ENCODE data around the gene CSNK2A2. TPM values are rescaled to one million over a fixed set of nuclear protein-coding genes. Genes with fewer than 3 reads are reported as not detected.

Gene CSNK2A2
- total RNA-seq, 1 experiment from 2014 or later, result 56.4 TPM

DNA sequence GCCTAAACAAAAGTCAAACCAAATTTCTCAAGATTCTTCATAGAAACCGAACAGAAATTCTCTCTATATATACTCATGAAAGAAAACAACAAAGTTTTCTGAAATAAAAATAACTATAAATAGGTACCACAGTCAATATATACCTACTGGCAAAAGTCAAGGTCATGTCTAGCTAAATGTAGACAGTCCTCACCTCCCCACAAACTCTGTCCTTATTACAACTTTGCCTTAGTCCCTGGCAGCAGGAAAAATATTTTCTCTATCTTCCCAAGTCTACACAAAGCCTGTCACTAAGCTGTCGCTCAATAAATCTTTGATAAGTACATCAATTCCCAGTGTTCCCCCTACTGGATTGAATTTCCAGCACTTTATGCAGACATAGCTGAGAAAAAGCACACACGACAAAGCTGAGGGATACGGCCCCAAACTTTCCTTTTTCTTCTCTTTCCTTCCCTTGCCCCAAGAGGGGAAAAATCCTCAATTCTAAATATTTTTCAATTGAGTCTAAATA, 71.4 kb downstream of the CSNK2A2 start:
- Histone ChIP-seq H3K9ac (ENCODE audit: low read length) (peak overlapping the region; percentile 99), H3K4me3 (ENCODE audit: low read length) (peak overlapping the region; percentile 97), H4K20me1 (ENCODE audit: insufficient read depth, low read depth, low read length) (peaks cover 42% of the 10 kb centered on the region), H3K9me3 (ENCODE audit: low read length) (no peaks in the 10 kb centered on the region), H3K4me2 (ENCODE audit: low read depth, low read length, poor library complexity, severe bottlenecking) (peak overlapping the region; percentile 95), H3K27ac (ENCODE audit: low read length) (no peak overlapping the region), H2AFZ (ENCODE audit: low read length) (no peak overlapping the region), H3K36me3 (ENCODE audit: insufficient read depth, low read length) (no peaks in the 10 kb centered on the region), H3K4me1 (ENCODE audit: low read length) (peaks cover 64% of the 10 kb centered on the region), H3K9me2 (replicated peaks; ENCODE audit: insufficient read depth, low read length) (no peaks in the 10 kb centered on the region), H3K27me3 (ENCODE audit: low read length) (no peaks in the 10 kb centered on the region), H3K79me2 (ENCODE audit: low read length) (peaks cover 71% of the 10 kb centered on the region)
- no peak for DNase-seq

DNA sequence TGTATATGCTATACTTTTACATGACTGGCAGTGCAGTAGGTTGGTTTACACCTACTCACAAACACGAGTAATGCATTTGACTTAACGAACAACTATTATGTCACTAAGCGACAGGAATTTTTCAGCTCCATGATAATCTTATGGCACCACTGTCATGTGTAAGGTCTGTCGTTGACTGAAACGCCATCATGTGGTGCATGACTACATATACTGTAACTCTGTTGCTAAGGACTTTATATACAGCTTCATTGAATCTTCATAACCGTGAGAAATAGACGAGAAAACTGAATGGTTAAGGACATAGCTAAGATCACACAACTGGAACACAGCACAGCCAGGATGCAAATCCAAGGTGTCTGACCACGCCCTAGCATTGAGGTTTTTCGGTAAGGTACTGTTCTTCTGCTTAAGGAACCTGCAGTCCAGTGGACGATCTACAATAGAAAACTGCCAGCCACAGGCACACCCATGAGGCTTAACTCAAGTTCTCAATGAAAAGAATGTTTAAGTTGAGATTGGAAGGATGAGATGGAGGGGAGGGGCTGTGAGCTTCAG, 72.0 kb downstream of the CSNK2A2 start:
- no peaks in the 10 kb centered on the region for H3K9me3 ChIP-seq (ENCODE audit: low read length)
- peak overlapping the region; percentile 97; the same call in 1 of the 2 replicates for H3K4me3 ChIP-seq (ENCODE audit: low read length)
- no peak overlapping the region for H3K27ac ChIP-seq (ENCODE audit: low read length)
- H3K36me3 ChIP-seq (ENCODE audit: insufficient read depth, low read length), result no peaks in the 10 kb centered on the region
- H3K9ac ChIP-seq (ENCODE audit: low read length), result no peak overlapping the region
- H3K27me3 ChIP-seq (ENCODE audit: low read length), result no peaks in the 10 kb centered on the region
- peaks cover 71% of the 10 kb centered on the region for H3K4me1 ChIP-seq (ENCODE audit: low read length)
- peak; percentile 62 for DNase-seq
- no peaks in the 10 kb centered on the region for H3K9me2 ChIP-seq (replicated peaks; ENCODE audit: insufficient read depth, low read length)
- H2AFZ ChIP-seq (ENCODE audit: low read length), result no peak overlapping the region
- H3K4me2 ChIP-seq (ENCODE audit: low read depth, low read length, poor library complexity, severe bottlenecking), result peak overlapping the region; percentile 95
- peaks cover 77% of the 10 kb centered on the region for H3K79me2 ChIP-seq (ENCODE audit: low read length)
- peaks cover 48% of the 10 kb centered on the region for H4K20me1 ChIP-seq (ENCODE audit: insufficient read depth, low read depth, low read length)

DNA sequence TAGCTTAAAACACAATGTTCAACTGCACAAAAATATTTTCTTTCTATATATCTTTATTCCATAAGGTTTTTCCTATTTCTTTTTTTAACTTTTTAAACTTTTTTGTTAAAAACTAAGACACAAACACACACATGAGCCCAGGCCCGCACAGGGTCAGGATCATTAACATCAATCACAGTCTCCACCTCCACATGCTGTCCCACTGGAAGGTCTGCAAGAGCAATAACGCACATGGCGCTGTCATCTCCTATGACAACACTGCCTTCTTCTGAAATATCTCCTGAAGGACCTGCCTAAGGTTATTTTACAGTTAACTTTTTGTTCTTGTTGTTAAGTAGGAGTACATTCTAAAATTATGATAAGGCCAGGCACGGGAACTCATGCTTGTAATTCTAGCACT, 72.9 kb downstream of the CSNK2A2 start:
- Histone ChIP-seq H3K27me3 (ENCODE audit: low read length) (no peaks in the 10 kb centered on the region), H3K4me1 (ENCODE audit: low read length) (peaks cover 79% of the 10 kb centered on the region), H3K27ac (ENCODE audit: low read length) (no peak overlapping the region), H2AFZ (ENCODE audit: low read length) (no peak overlapping the region), H3K9ac (ENCODE audit: low read length) (no peak overlapping the region), H3K9me3 (ENCODE audit: low read length) (no peaks in the 10 kb centered on the region), H3K36me3 (ENCODE audit: insufficient read depth, low read length) (no peaks in the 10 kb centered on the region), H3K4me3 (ENCODE audit: low read length) (no peak overlapping the region), H3K4me2 (ENCODE audit: low read depth, low read length, poor library complexity, severe bottlenecking) (peak overlapping the region; percentile 95), H3K9me2 (replicated peaks; ENCODE audit: insufficient read depth, low read length) (no peaks in the 10 kb centered on the region), H3K79me2 (ENCODE audit: low read length) (peaks cover 85% of the 10 kb centered on the region), H4K20me1 (ENCODE audit: insufficient read depth, low read depth, low read length) (peaks cover 56% of the 10 kb centered on the region)
- DNase-seq, result no peak

DNA sequence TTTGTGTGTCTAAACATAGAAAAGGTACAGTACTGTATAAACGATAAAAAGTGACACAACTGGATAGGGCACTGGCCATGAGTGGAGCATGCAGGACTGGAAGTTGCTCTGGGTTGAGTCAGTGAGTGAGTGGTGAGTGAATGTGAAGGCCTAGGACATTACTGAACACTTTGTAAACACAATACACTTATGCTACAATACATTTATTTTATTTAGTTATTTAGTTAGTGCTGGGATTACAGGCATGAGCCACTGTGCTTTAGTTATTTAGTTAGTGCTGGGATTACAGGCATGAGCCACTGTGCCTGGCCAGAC, 73.3 kb downstream of the CSNK2A2 start:
- H3K4me2 ChIP-seq (ENCODE audit: low read depth, low read length, poor library complexity, severe bottlenecking), result peak overlapping the region; percentile 14
- no peak for DNase-seq
- H3K4me1 ChIP-seq (ENCODE audit: low read length), result peaks cover 74% of the 10 kb centered on the region
- peaks cover 90% of the 10 kb centered on the region for H3K79me2 ChIP-seq (ENCODE audit: low read length)
- H3K4me3 ChIP-seq (ENCODE audit: low read length), result no peak overlapping the region
- H3K27me3 ChIP-seq (ENCODE audit: low read length), result no peaks in the 10 kb centered on the region
- no peaks in the 10 kb centered on the region for H3K9me2 ChIP-seq (replicated peaks; ENCODE audit: insufficient read depth, low read length)
- no peak overlapping the region for H2AFZ ChIP-seq (ENCODE audit: low read length)
- peak overlapping the region; percentile 8; the same call in 1 of the 2 replicates for H3K9ac ChIP-seq (ENCODE audit: low read length)
- H3K9me3 ChIP-seq (ENCODE audit: low read length), result no peaks in the 10 kb centered on the region
- peaks cover 59% of the 10 kb centered on the region for H4K20me1 ChIP-seq (ENCODE audit: insufficient read depth, low read depth, low read length)
- H3K36me3 ChIP-seq (ENCODE audit: insufficient read depth, low read length), result no peaks in the 10 kb centered on the region
- peak overlapping the region; percentile 48 for H3K27ac ChIP-seq (ENCODE audit: low read length)

DNA sequence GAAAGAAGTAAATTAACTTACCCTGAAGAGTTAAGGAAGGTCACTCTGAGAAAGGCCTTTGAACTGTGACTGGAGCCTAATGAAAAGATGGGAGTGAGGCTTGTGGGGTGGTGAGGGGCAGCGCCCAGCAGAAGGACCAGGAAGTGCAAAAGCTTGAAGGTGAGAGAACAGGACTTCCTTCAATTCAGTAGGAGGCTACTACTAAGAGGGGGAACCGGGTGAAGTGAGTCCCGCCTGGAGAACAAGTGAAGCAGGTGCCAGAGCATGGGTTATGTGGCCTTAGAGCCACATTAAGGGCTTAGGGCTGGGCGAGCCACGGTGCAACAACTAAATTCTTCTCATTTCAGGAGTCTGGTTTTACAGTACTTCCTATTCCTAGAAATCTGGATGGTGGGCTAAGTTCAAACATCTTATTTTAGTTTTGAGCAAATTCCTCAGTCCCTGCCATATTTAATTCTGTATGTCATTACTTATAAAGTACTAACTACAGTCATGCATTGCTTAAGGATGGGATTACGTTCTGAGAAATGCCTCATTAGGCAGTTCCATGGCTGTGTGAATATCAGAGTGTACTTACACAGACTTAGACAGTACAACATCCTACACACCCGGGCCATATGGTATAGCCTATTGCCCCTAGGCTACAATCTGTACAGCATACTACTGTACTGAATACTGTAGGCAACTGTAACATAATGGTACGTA, 73.9 kb downstream of the CSNK2A2 start:
- DNase-seq, result no peak
- no peaks in the 10 kb centered on the region for H3K9me2 ChIP-seq (replicated peaks; ENCODE audit: insufficient read depth, low read length)
- H3K4me3 ChIP-seq (ENCODE audit: low read length), result no peak overlapping the region
- peak overlapping the region; percentile 14 for H3K4me2 ChIP-seq (ENCODE audit: low read depth, low read length, poor library complexity, severe bottlenecking)
- peaks cover 95% of the 10 kb centered on the region for H3K79me2 ChIP-seq (ENCODE audit: low read length)
- H4K20me1 ChIP-seq (ENCODE audit: insufficient read depth, low read depth, low read length), result peaks cover 64% of the 10 kb centered on the region
- peak overlapping the region; percentile 8; the same call in 1 of the 2 replicates for H3K9ac ChIP-seq (ENCODE audit: low read length)
- H3K4me1 ChIP-seq (ENCODE audit: low read length), result peaks cover 74% of the 10 kb centered on the region
- no peaks in the 10 kb centered on the region for H3K36me3 ChIP-seq (ENCODE audit: insufficient read depth, low read length)
- no peaks in the 10 kb centered on the region for H3K27me3 ChIP-seq (ENCODE audit: low read length)
- no peak overlapping the region for H2AFZ ChIP-seq (ENCODE audit: low read length)
- H3K9me3 ChIP-seq (ENCODE audit: low read length), result no peaks in the 10 kb centered on the region
- peak overlapping the region; percentile 48 for H3K27ac ChIP-seq (ENCODE audit: low read length)

DNA sequence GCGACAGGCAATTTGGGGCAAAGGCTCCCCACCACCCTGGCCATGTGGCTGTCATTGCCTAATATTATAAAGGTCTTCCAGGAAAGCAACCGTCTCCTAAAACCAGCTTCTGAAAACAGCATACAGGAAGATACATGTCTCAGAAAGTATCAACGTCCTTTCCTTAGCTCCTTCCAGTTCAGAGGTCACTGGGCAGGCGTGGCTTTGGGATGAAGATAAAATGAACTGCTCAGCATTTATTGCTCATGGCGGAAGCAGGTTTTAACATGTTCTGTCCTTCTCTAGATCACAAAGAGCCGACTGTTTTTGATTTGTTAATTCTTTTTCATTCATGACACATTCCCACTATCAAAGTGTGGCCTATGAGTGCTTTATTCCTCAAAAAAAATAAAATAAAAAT, 76.8 kb downstream of the CSNK2A2 start:
- peak overlapping the region; percentile 62 for H3K4me2 ChIP-seq (ENCODE audit: low read depth, low read length, poor library complexity, severe bottlenecking)
- H3K4me3 ChIP-seq (ENCODE audit: low read length), result no peak overlapping the region
- peaks cover 6% of the 10 kb centered on the region for H3K36me3 ChIP-seq (ENCODE audit: insufficient read depth, low read length)
- H3K9me3 ChIP-seq (ENCODE audit: low read length), result no peaks in the 10 kb centered on the region
- peak; percentile 14 for DNase-seq
- H2AFZ ChIP-seq (ENCODE audit: low read length), result no peak overlapping the region
- no peak overlapping the region for H3K9ac ChIP-seq (ENCODE audit: low read length)
- no peaks in the 10 kb centered on the region for H3K9me2 ChIP-seq (replicated peaks; ENCODE audit: insufficient read depth, low read length)
- H3K79me2 ChIP-seq (ENCODE audit: low read length), result peaks cover 90% of the 10 kb centered on the region
- peak overlapping the region; percentile 61 for H3K27ac ChIP-seq (ENCODE audit: low read length)
- H3K4me1 ChIP-seq (ENCODE audit: low read length), result peaks cover 50% of the 10 kb centered on the region
- H4K20me1 ChIP-seq (ENCODE audit: insufficient read depth, low read depth, low read length), result peaks cover 61% of the 10 kb centered on the region
- H3K27me3 ChIP-seq (ENCODE audit: low read length), result no peaks in the 10 kb centered on the region

DNA sequence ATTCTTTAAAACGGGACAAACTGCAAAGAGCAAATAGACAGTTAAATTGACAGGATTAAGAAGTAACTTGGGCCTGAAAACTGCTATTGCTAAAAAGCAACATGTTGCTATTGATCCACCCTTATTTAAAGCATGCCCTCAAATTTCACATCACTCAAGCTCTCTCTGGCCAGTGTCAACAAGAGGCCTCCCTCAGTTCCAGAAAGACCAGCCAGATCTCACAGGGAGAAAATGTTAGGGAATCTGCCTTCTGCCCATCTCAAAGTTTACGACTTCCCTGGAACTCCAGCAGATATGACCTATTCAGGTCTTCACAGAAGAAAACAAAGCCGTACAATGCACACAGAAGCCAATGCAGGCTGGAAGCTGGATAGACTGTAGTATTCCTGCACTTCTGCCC, 77.7 kb downstream of the CSNK2A2 start:
- Histone ChIP-seq H3K27me3 (ENCODE audit: low read length) (no peaks in the 10 kb centered on the region), H3K27ac (ENCODE audit: low read length) (no peak overlapping the region), H3K9me3 (ENCODE audit: low read length) (no peaks in the 10 kb centered on the region), H3K9me2 (replicated peaks; ENCODE audit: insufficient read depth, low read length) (no peaks in the 10 kb centered on the region), H3K36me3 (ENCODE audit: insufficient read depth, low read length) (peaks cover 14% of the 10 kb centered on the region), H2AFZ (ENCODE audit: low read length) (no peak overlapping the region), H3K4me1 (ENCODE audit: low read length) (peaks cover 43% of the 10 kb centered on the region), H4K20me1 (ENCODE audit: insufficient read depth, low read depth, low read length) (peaks cover 57% of the 10 kb centered on the region), H3K9ac (ENCODE audit: low read length) (no peak overlapping the region), H3K4me2 (ENCODE audit: low read depth, low read length, poor library complexity, severe bottlenecking) (no peak overlapping the region), H3K4me3 (ENCODE audit: low read length) (no peak overlapping the region), H3K79me2 (ENCODE audit: low read length) (peaks cover 81% of the 10 kb centered on the region)
- DNase-seq, result no peak

DNA sequence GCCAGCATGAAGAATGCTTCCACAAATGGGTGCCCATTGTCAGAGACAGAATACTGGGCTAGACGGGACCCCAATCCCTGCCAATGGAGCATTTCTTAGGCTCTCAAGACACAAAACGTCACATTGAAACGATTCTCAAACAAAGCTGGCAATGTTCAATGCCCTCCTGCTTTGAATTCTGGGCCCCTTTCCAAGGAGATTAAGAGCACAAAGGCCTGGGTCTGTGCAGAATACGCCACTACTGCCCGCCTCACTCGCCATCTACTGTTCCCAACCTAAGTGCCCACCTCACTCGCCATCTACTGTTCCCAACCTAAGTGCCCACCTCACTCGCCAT, 78.4 kb downstream of the CSNK2A2 start:
- H3K9ac ChIP-seq (ENCODE audit: low read length), result no peak overlapping the region
- H3K79me2 ChIP-seq (ENCODE audit: low read length), result peaks cover 73% of the 10 kb centered on the region
- peaks cover 21% of the 10 kb centered on the region for H3K36me3 ChIP-seq (ENCODE audit: insufficient read depth, low read length)
- peaks cover 57% of the 10 kb centered on the region for H4K20me1 ChIP-seq (ENCODE audit: insufficient read depth, low read depth, low read length)
- H2AFZ ChIP-seq (ENCODE audit: low read length), result no peak overlapping the region
- no peak for DNase-seq
- no peaks in the 10 kb centered on the region for H3K9me2 ChIP-seq (replicated peaks; ENCODE audit: insufficient read depth, low read length)
- no peak overlapping the region for H3K4me2 ChIP-seq (ENCODE audit: low read depth, low read length, poor library complexity, severe bottlenecking)
- peaks cover 38% of the 10 kb centered on the region for H3K4me1 ChIP-seq (ENCODE audit: low read length)
- H3K4me3 ChIP-seq (ENCODE audit: low read length), result no peak overlapping the region
- no peaks in the 10 kb centered on the region for H3K9me3 ChIP-seq (ENCODE audit: low read length)
- H3K27ac ChIP-seq (ENCODE audit: low read length), result no peak overlapping the region
- no peaks in the 10 kb centered on the region for H3K27me3 ChIP-seq (ENCODE audit: low read length)
